Neural progenitor cell (in vitro differentiated cells): Measurements from ENCODE around the gene MYOF. TPM values are rescaled to one million over a fixed set of nuclear protein-coding genes. Genes with fewer than 3 reads are reported as not detected.
A peak's percentile ranks its signal among the peaks of the same experiment; 100 is the strongest.

Experiments
- DNase-seq: peaks from one replicate; pipeline ENCODE4 v3.0.0-alpha.2; 2016; ENCODE audit warnings: low spot score
- H2AFZ ChIP-seq: fragments of 200-600 bp; sonication (generic); replicated peaks from 2 replicates; pipeline ENCODE4 v1.6.1; 2016; ENCODE audit warnings: antibody characterized with exemption
- H3F3A ChIP-seq: fragments of 200-600 bp; sonication (generic); 2 replicates; pipeline ENCODE4 v1.6.1; 2016; ENCODE audit warnings: antibody characterized with exemption, low read depth
- H3K27ac ChIP-seq: fragments of 200-600 bp; sonication (generic); 2 replicates; pipeline ENCODE4 v1.5.1; 2016; ENCODE audit warnings: mild to moderate bottlenecking
- H3K27me3 ChIP-seq: fragments of 200-600 bp; sonication (generic); 2 replicates; pipeline ENCODE4 v1.6.1; 2016; ENCODE audit warnings: mild to moderate bottlenecking, moderate library complexity
- H3K36me3 ChIP-seq: fragments of 200-600 bp; sonication (generic); 2 replicates; pipeline ENCODE4 v1.5.1; 2016
- H3K4me1 ChIP-seq: fragments of 200-600 bp; sonication (generic); 2 replicates; pipeline ENCODE4 v1.6.1; 2016; ENCODE audit warnings: mixed run types
- H3K4me2 ChIP-seq: fragments of 200-600 bp; sonication (generic); 2 replicates; pipeline ENCODE4 v1.6.1; 2016
- H3K4me3 ChIP-seq: fragments of 200-600 bp; sonication (generic); 2 replicates; pipeline ENCODE4 v1.5.1; 2016
- H3K79me2 ChIP-seq: fragments of 200-600 bp; sonication (generic); 2 replicates; pipeline ENCODE4 v1.6.1; 2016; ENCODE audit warnings: low read depth
- H3K9ac ChIP-seq: fragments of 200-600 bp; sonication (generic); 2 replicates; pipeline ENCODE4 v1.6.1; 2016
- H3K9me3 ChIP-seq: fragments of 200-600 bp; sonication (generic); 2 replicates; pipeline ENCODE4 v1.5.1; 2016; ENCODE audit warnings: low read depth
- H4K20me1 ChIP-seq: fragments of 200-600 bp; sonication (generic); 2 replicates; pipeline ENCODE4 v1.6.1; 2016; ENCODE audit warnings: low read depth
- H3K27ac Mint-ChIP-seq: 3 replicates; pipeline ENCODE4 v1.8.0; 2021; ENCODE audit warnings: mixed read lengths
- H3K27me3 Mint-ChIP-seq: 2 replicates; pipeline ENCODE4 v1.8.0; 2022; ENCODE audit warnings: low read depth, mild to moderate bottlenecking, inconsistent platforms, moderate library complexity, mixed read lengths; ENCODE audit not compliant: insufficient read depth
- H3K36me3 Mint-ChIP-seq: 3 replicates; pipeline ENCODE4 v1.8.0; 2021; ENCODE audit warnings: mixed read lengths
- H3K4me1 Mint-ChIP-seq: 3 replicates; pipeline ENCODE4 v1.8.0; 2021; ENCODE audit warnings: mixed read lengths
- H3K4me3 Mint-ChIP-seq: 3 replicates; pipeline ENCODE4 v1.8.0; 2021; ENCODE audit warnings: mild to moderate bottlenecking, moderate library complexity, mixed read lengths
- H3K9me3 Mint-ChIP-seq: 3 replicates; pipeline ENCODE4 v1.8.0; 2020; ENCODE audit warnings: mixed read lengths
- EZH2 ChIP-seq: fragments of 200-600 bp; sonication (generic); IDR thresholded peaks from 2 replicates; pipeline ENCODE4 v1.6.1; 2017; ENCODE audit warnings: antibody characterized with exemption, mild to moderate bottlenecking, moderate library complexity
- EZH2phosphoT487 ChIP-seq: fragments of 200-600 bp; sonication (generic); IDR thresholded peaks from 2 replicates; pipeline ENCODE4 v1.6.1; 2017; ENCODE audit warnings: antibody characterized with exemption
- total RNA-seq: library from RNA; depleted of rRNA; stranded (reverse); fragments of >200 nt; gene quantifications from 2 replicates; pipeline ENCODE4 v1.2.3, GENCODE V29; 2015; ENCODE audit warnings: low replicate concordance
- TF ChIP-seq, protein P1 (sequence below): fragments of 200-600 bp; sonication (generic); IDR thresholded peaks from 2 replicates; pipeline ENCODE4 v1.5.1; 2017; ENCODE audit warnings: antibody characterized with exemption, mild to moderate bottlenecking

The MYOF gene
- total RNA-seq, 1 donor from 2014 or later = 1.6 TPM

DNA sequence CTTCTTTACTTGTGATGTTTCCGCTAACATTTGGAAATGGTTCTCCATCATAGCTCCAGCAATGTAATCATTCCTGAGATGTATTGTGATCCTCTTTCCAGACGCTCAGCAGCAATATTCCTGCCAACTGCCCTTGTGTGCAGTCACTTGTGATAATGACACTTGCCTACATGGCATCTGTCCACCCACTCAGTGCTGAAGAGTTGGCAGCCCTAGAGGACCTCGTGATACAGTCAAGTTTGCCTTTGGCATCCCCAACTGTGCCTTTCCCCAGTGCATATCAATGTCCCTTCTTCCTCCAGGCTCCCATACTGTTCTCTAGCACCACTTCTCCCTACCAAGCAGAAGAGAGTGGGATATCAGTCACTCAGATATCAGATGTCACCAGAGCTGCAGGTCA, 64.9 kb downstream of the MYOF start:
- Histone ChIP-seq H3K4me3 (no peak overlapping the region), H3K4me2 (no peak overlapping the region), H3K4me1 (peaks cover 26% of the 10 kb centered on the region), H3K36me3 (no peaks in the 10 kb centered on the region), H3K9ac (no peak overlapping the region), H3F3A (peaks cover 22% of the 10 kb centered on the region), H2AFZ (no peak overlapping the region), H3K9me3 (no peaks in the 10 kb centered on the region), H3K27ac (no peak overlapping the region), H4K20me1 (no peaks in the 10 kb centered on the region), H3K27me3 (no peaks in the 10 kb centered on the region), H3K79me2 (no peaks in the 10 kb centered on the region)
- Mint-ChIP-seq H3K36me3 (peaks cover 2% of the 10 kb centered on the region), H3K9me3 (peaks cover 2% of the 10 kb centered on the region), H3K4me3 (peak overlapping the region; percentile 21), H3K27ac (peak overlapping the region; percentile 76), H3K4me1 (peaks cover 64% of the 10 kb centered on the region), H3K27me3 (peaks cover 9% of the 10 kb centered on the region)
- TF ChIP-seq, protein P1, sequence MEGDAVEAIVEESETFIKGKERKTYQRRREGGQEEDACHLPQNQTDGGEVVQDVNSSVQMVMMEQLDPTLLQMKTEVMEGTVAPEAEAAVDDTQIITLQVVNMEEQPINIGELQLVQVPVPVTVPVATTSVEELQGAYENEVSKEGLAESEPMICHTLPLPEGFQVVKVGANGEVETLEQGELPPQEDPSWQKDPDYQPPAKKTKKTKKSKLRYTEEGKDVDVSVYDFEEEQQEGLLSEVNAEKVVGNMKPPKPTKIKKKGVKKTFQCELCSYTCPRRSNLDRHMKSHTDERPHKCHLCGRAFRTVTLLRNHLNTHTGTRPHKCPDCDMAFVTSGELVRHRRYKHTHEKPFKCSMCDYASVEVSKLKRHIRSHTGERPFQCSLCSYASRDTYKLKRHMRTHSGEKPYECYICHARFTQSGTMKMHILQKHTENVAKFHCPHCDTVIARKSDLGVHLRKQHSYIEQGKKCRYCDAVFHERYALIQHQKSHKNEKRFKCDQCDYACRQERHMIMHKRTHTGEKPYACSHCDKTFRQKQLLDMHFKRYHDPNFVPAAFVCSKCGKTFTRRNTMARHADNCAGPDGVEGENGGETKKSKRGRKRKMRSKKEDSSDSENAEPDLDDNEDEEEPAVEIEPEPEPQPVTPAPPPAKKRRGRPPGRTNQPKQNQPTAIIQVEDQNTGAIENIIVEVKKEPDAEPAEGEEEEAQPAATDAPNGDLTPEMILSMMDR = no peak
- TF ChIP-seq EZH2phosphoT487 (no peak), EZH2 (no peak)
- DNase-seq = no peak

DNA sequence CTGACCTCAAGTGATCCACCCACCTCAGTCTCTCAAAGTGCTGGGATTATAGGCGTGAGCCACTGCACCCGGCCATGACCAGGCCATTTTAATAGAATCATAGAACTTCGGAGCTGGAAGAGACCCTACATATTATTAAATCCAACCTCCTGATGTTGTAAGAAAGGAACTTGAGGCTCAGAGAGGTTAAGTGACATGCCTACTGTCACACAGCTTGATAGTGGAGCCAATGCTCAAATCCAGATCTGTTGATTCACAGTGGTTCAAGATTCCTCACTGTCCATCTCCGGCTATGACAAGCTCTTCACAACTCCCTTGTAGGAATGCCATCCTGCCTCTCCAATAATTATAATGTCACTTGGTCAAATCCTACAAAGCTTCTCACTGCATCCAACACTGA, 65.3 kb downstream of the MYOF start:
- H2AFZ ChIP-seq = no peak overlapping the region
- H3K79me2 ChIP-seq = no peaks in the 10 kb centered on the region
- no peak overlapping the region for H3K27ac Mint-ChIP-seq
- no peak overlapping the region for H3K27ac ChIP-seq
- TF ChIP-seq EZH2phosphoT487 (no peak), EZH2 (no peak)
- TF ChIP-seq, protein P1 = no peak
- H3K4me1 ChIP-seq = peaks cover 22% of the 10 kb centered on the region
- H3K4me3 ChIP-seq = no peak overlapping the region
- H4K20me1 ChIP-seq = no peaks in the 10 kb centered on the region
- no peaks in the 10 kb centered on the region for H3K9me3 ChIP-seq
- H3K36me3 Mint-ChIP-seq = peaks cover 3% of the 10 kb centered on the region
- H3K27me3 Mint-ChIP-seq = peaks cover 8% of the 10 kb centered on the region
- peaks cover 17% of the 10 kb centered on the region for H3F3A ChIP-seq
- no peak overlapping the region for H3K4me3 Mint-ChIP-seq
- H3K9me3 Mint-ChIP-seq = peaks cover 4% of the 10 kb centered on the region
- no peak for DNase-seq
- no peaks in the 10 kb centered on the region for H3K36me3 ChIP-seq
- no peak overlapping the region for H3K9ac ChIP-seq
- H3K4me2 ChIP-seq = no peak overlapping the region
- peaks cover 60% of the 10 kb centered on the region for H3K4me1 Mint-ChIP-seq
- H3K27me3 ChIP-seq = no peaks in the 10 kb centered on the region

DNA sequence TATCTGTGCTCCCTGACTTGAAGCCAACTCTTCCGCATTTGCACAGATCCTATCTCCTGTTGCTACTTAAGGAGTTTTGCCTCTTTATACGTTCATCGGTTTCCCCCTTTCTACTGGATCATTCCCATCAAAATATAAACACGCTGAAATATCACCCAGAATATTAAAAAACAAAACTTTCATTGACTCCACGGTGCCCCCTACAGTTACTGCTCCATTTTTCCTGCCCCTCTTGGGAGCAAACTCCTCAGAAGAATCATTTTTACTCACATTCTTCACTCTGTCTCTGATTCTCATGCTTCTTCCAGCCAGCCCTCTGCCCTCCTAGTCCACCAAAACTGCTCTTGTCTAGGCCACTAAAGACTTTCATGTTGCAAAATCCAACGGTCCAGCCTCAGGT, 66.4 kb downstream of the MYOF start:
- no peak overlapping the region for H3K4me2 ChIP-seq
- H3K4me1 ChIP-seq = peaks cover 13% of the 10 kb centered on the region
- TF ChIP-seq, protein P1 = peak; percentile 40
- TF ChIP-seq EZH2 (no peak), EZH2phosphoT487 (no peak)
- H2AFZ ChIP-seq = no peak overlapping the region
- DNase-seq = no peak
- H3K27ac Mint-ChIP-seq = peak overlapping the region; percentile 9
- peaks cover 3% of the 10 kb centered on the region for H3K36me3 Mint-ChIP-seq
- H3K9ac ChIP-seq = no peak overlapping the region
- H3K9me3 Mint-ChIP-seq = peaks cover 9% of the 10 kb centered on the region
- H4K20me1 ChIP-seq = no peaks in the 10 kb centered on the region
- no peak overlapping the region for H3K4me3 ChIP-seq
- H3K9me3 ChIP-seq = no peaks in the 10 kb centered on the region
- H3K27ac ChIP-seq = no peak overlapping the region
- peaks cover 6% of the 10 kb centered on the region for H3K27me3 Mint-ChIP-seq
- H3K4me1 Mint-ChIP-seq = peaks cover 49% of the 10 kb centered on the region
- no peak overlapping the region for H3K4me3 Mint-ChIP-seq
- H3K79me2 ChIP-seq = no peaks in the 10 kb centered on the region
- H3F3A ChIP-seq = peaks cover 8% of the 10 kb centered on the region
- no peaks in the 10 kb centered on the region for H3K36me3 ChIP-seq
- H3K27me3 ChIP-seq = no peaks in the 10 kb centered on the region
